H9 (cell line): ENCODE data around the gene ZNF423. TPM values are rescaled to one million over a fixed set of nuclear protein-coding genes. Genes with fewer than 3 reads are reported as not detected.

Experiments
- DNase-seq: peaks from one replicate; pipeline ENCODE4 v3.0.0-alpha.2; 2017
- H2AFZ ChIP-seq: one replicate; pipeline ENCODE4 v1.6.1; 2013; ENCODE audit warnings: mild to moderate bottlenecking, low read length, control low read depth, moderate library complexity
- H2AK5ac ChIP-seq: 2 replicates; pipeline ENCODE4 v1.6.1; 2013; ENCODE audit warnings: low read length, control low read depth, mixed read lengths; ENCODE audit not compliant: insufficient read length
- H2BK120ac ChIP-seq: one replicate; pipeline ENCODE4 v1.6.1; 2013; ENCODE audit warnings: low read depth, mild to moderate bottlenecking, low read length, control low read depth, inconsistent platforms; ENCODE audit not compliant: poor library complexity, severe bottlenecking
- H2BK12ac ChIP-seq: 2 replicates; pipeline ENCODE4 v1.6.1; 2013; ENCODE audit warnings: low read length, control low read depth, mixed read lengths, low read depth; ENCODE audit not compliant: insufficient read length
- H2BK15ac ChIP-seq: 2 replicates; pipeline ENCODE4 v1.6.1; 2013; ENCODE audit warnings: low read depth, low read length, control low read depth
- H2BK20ac ChIP-seq: one replicate; pipeline ENCODE4 v1.6.1; 2013; ENCODE audit warnings: low read depth, mild to moderate bottlenecking, low read length, control low read depth, inconsistent platforms; ENCODE audit not compliant: poor library complexity, severe bottlenecking
- H2BK5ac ChIP-seq: 2 replicates; pipeline ENCODE4 v1.6.1; 2013; ENCODE audit warnings: low read length, control low read depth, mixed read lengths; ENCODE audit not compliant: insufficient read length
- H3K14ac ChIP-seq: 2 replicates; pipeline ENCODE4 v1.6.1; 2013; ENCODE audit warnings: low read length, control low read depth; ENCODE audit not compliant: insufficient read depth
- H3K18ac ChIP-seq: 2 replicates; pipeline ENCODE4 v1.6.1; 2013; ENCODE audit warnings: low read depth, mild to moderate bottlenecking, mixed read lengths, low read length, control low read depth; ENCODE audit not compliant: insufficient read length
- H3K23ac ChIP-seq: 2 replicates; pipeline ENCODE4 v1.6.1; 2013; ENCODE audit warnings: low read length, control low read depth, mixed read lengths, low read depth; ENCODE audit not compliant: insufficient read length
- H3K23me2 ChIP-seq: 2 replicates; pipeline ENCODE4 v1.6.1; 2013; ENCODE audit warnings: low read depth, mild to moderate bottlenecking, mixed read lengths, low read length, control low read depth; ENCODE audit not compliant: insufficient read length, poor library complexity, severe bottlenecking
- H3K27ac ChIP-seq: 2 replicates; pipeline ENCODE4 v1.5.1; 2013; ENCODE audit warnings: low read length, control low read depth, mixed read lengths, low read depth; ENCODE audit not compliant: insufficient read length
- H3K27me3 ChIP-seq: 2 replicates; pipeline ENCODE4 v1.6.1; 2013; ENCODE audit warnings: low read length, control low read depth, inconsistent platforms; ENCODE audit not compliant: insufficient read depth
- H3K4ac ChIP-seq: 2 replicates; pipeline ENCODE4 v1.6.1; 2013; ENCODE audit warnings: low read depth, mild to moderate bottlenecking, control low read depth, inconsistent platforms, low read length, moderate library complexity
- H3K4me1 ChIP-seq: 2 replicates; pipeline ENCODE4 v1.6.1; 2013; ENCODE audit warnings: low read length, control low read depth, inconsistent platforms; ENCODE audit not compliant: insufficient read depth
- H3K4me2 ChIP-seq: 2 replicates; pipeline ENCODE4 v1.6.1; 2013; ENCODE audit warnings: low read length, control low read depth, mixed read lengths; ENCODE audit not compliant: insufficient read length, insufficient read depth
- H3K56ac ChIP-seq: 2 replicates; pipeline ENCODE4 v1.6.1; 2013; ENCODE audit warnings: low read depth, mild to moderate bottlenecking, mixed read lengths, low read length, control low read depth; ENCODE audit not compliant: insufficient read length
- H3K79me1 ChIP-seq: 2 replicates; pipeline ENCODE4 v1.6.1; 2013; ENCODE audit warnings: low read depth, mild to moderate bottlenecking, moderate library complexity, low read length, control low read depth, inconsistent platforms; ENCODE audit not compliant: insufficient read depth, poor library complexity, severe bottlenecking
- H3K79me2 ChIP-seq: 2 replicates; pipeline ENCODE4 v1.6.1; 2013; ENCODE audit warnings: low read length, control low read depth, inconsistent platforms; ENCODE audit not compliant: insufficient read depth
- H3K9ac ChIP-seq: 2 replicates; pipeline ENCODE4 v1.6.1; 2013; ENCODE audit warnings: low read length, control low read depth, mixed read lengths; ENCODE audit not compliant: insufficient read length; ENCODE audit errors: extremely low read depth
- H3K9me3 ChIP-seq: one replicate; pipeline ENCODE4 v1.6.1; 2013; ENCODE audit warnings: low read depth, low read length, inconsistent platforms; ENCODE audit not compliant: control insufficient read depth
- H3T11ph ChIP-seq: one replicate; pipeline ENCODE4 v1.6.1; 2013; ENCODE audit warnings: mild to moderate bottlenecking, low read length, control low read depth, inconsistent platforms
- H4K20me1 ChIP-seq: one replicate; pipeline ENCODE4 v1.6.1; 2013; ENCODE audit not compliant: control insufficient read depth, insufficient read length, insufficient read depth
- H4K5ac ChIP-seq: 2 replicates; pipeline ENCODE4 v1.6.1; 2013; ENCODE audit warnings: low read depth, mild to moderate bottlenecking, mixed read lengths, low read length, control low read depth; ENCODE audit not compliant: insufficient read length
- H4K8ac ChIP-seq: replicated peaks from 2 replicates; pipeline ENCODE4 v1.6.1; 2013; ENCODE audit warnings: low read length, control low read depth, mixed read lengths, low read depth; ENCODE audit not compliant: insufficient read length
- H4K91ac ChIP-seq: 2 replicates; pipeline ENCODE4 v1.6.1; 2013; ENCODE audit warnings: low read depth, mild to moderate bottlenecking, moderate library complexity, mixed read lengths, low read length, control low read depth; ENCODE audit not compliant: insufficient read length
- H3K27ac Mint-ChIP-seq, 3 experiments: 2 replicates in 2 of 3; 3 replicates in 1 of 3; pipeline ENCODE4 v1.8.0; 2020 to 2021; ENCODE audit warnings: mixed read lengths in 3 of 3, mild to moderate bottlenecking in 1 of 3, moderate library complexity in 1 of 3
- H3K27me3 Mint-ChIP-seq: 2 replicates; pipeline ENCODE4 v1.8.0; 2021; ENCODE audit warnings: low read depth, mild to moderate bottlenecking, moderate library complexity, mixed read lengths
- H3K36me3 Mint-ChIP-seq, 3 experiments: 2 replicates in 2 of 3; 3 replicates in 1 of 3; pipeline ENCODE4 v1.8.0; 2020 to 2021; ENCODE audit warnings: low read depth in 3 of 3, mixed read lengths in 3 of 3; ENCODE audit not compliant: insufficient read depth in 1 of 3
- H3K4me1 Mint-ChIP-seq, 2 experiments: 2 replicates each; pipeline ENCODE4 v1.8.0; 2020; ENCODE audit warnings: mixed read lengths in 2 of 2
- H3K4me3 Mint-ChIP-seq, 2 experiments: 2 replicates in 1 of 2; 3 replicates in 1 of 2; pipeline ENCODE4 v1.8.0; 2020 to 2021; ENCODE audit warnings: mild to moderate bottlenecking in 2 of 2, mixed read lengths in 2 of 2, moderate library complexity in 1 of 2
- H3K9me3 Mint-ChIP-seq, 2 experiments: 2 replicates in 1 of 2; 3 replicates in 1 of 2; pipeline ENCODE4 v1.8.0; 2020; ENCODE audit warnings: mild to moderate bottlenecking in 2 of 2, mixed read lengths in 2 of 2, moderate library complexity in 1 of 2
- WGBS: extraction: QIAGEN DNeasy Blood & Tissue Kit; methylation state at CpG from one replicate; pipeline ENCODE4 v1.1.7; 2013; ENCODE audit warnings: missing lambda C conversion rate, low lambda C conversion rate, mixed read lengths; ENCODE audit not compliant: insufficient read length; ENCODE audit errors: extremely low coverage; 5-methylcytosine and 5-hydroxymethylcytosine counted together
- total RNA-seq: library from RNA; stranded (reverse); gene quantifications from 2 replicates; pipeline ENCODE4 v1.2.1, GENCODE V29; 2021
- TF ChIP-seq, protein P1 (sequence below): fragments of 200-600 bp; sonication (generic); conservative IDR thresholded peaks from 3 replicates; pipeline ENCODE4 v1.8.0; 2021; ENCODE audit warnings: antibody characterized with exemption, mild to moderate bottlenecking

ZNF423 gene
- total RNA-seq, 1 experiment from 2014 or later = 51.5 TPM

GRCh38 chr16:49653173-49653570 lies 202.7 kb downstream of the ZNF423 start:
- H3K9ac ChIP-seq = no peak overlapping the region
- H3K79me2 ChIP-seq = no peaks in the 10 kb centered on the region
- H3K4me1 Mint-ChIP-seq = peaks cover 8 to 21% of the 10 kb centered on the region in 2 experiments
- no peaks in the 10 kb centered on the region for H3K9me3 ChIP-seq
- no peaks in the 10 kb centered on the region for H3K79me1 ChIP-seq
- H3K23ac ChIP-seq = no peak overlapping the region
- H2AFZ ChIP-seq = no peak overlapping the region
- peaks cover 7 to 13% (median 9%) of the 10 kb centered on the region in 3 experiments for H3K36me3 Mint-ChIP-seq
- WGBS = no CpG with 5 or more reads among the region's 6 CpGs
- no peak overlapping the region for H3K18ac ChIP-seq
- no peak overlapping the region for H3K4ac ChIP-seq
- H2BK120ac ChIP-seq = no peak overlapping the region
- no peak overlapping the region for H2BK5ac ChIP-seq
- H3K56ac ChIP-seq = no peak overlapping the region
- no peaks in the 10 kb centered on the region for H3K4me1 ChIP-seq
- no peak overlapping the region for H4K91ac ChIP-seq
- no peaks in the 10 kb centered on the region for H3K23me2 ChIP-seq
- no peaks in the 10 kb centered on the region for H3K27me3 ChIP-seq
- H2BK15ac ChIP-seq = no peak overlapping the region
- no peak overlapping the region for H3K14ac ChIP-seq
- H4K5ac ChIP-seq = no peak overlapping the region
- DNase-seq = no peak
- H3K4me2 ChIP-seq = no peak overlapping the region
- H3K27ac ChIP-seq = no peak overlapping the region
- no peak overlapping the region for H2BK12ac ChIP-seq
- H3K27me3 Mint-ChIP-seq = no peaks in the 10 kb centered on the region; the same call in 1 of the 2 replicates
- H3K27ac Mint-ChIP-seq = no peak overlapping the region
- H3K4me3 Mint-ChIP-seq = no peak overlapping the region
- H4K8ac ChIP-seq = no peak overlapping the region
- H3K9me3 Mint-ChIP-seq = peaks cover 8 to 13% of the 10 kb centered on the region in 2 experiments
- no peak overlapping the region for H3T11ph ChIP-seq
- TF ChIP-seq, protein P1, sequence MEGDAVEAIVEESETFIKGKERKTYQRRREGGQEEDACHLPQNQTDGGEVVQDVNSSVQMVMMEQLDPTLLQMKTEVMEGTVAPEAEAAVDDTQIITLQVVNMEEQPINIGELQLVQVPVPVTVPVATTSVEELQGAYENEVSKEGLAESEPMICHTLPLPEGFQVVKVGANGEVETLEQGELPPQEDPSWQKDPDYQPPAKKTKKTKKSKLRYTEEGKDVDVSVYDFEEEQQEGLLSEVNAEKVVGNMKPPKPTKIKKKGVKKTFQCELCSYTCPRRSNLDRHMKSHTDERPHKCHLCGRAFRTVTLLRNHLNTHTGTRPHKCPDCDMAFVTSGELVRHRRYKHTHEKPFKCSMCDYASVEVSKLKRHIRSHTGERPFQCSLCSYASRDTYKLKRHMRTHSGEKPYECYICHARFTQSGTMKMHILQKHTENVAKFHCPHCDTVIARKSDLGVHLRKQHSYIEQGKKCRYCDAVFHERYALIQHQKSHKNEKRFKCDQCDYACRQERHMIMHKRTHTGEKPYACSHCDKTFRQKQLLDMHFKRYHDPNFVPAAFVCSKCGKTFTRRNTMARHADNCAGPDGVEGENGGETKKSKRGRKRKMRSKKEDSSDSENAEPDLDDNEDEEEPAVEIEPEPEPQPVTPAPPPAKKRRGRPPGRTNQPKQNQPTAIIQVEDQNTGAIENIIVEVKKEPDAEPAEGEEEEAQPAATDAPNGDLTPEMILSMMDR = no peak
- H2BK20ac ChIP-seq = no peak overlapping the region
- H4K20me1 ChIP-seq = no peaks in the 10 kb centered on the region
- H2AK5ac ChIP-seq = no peak overlapping the region
